ENCODE measurements around the gene DIS3L2.

Gene DIS3L2

DNA sequence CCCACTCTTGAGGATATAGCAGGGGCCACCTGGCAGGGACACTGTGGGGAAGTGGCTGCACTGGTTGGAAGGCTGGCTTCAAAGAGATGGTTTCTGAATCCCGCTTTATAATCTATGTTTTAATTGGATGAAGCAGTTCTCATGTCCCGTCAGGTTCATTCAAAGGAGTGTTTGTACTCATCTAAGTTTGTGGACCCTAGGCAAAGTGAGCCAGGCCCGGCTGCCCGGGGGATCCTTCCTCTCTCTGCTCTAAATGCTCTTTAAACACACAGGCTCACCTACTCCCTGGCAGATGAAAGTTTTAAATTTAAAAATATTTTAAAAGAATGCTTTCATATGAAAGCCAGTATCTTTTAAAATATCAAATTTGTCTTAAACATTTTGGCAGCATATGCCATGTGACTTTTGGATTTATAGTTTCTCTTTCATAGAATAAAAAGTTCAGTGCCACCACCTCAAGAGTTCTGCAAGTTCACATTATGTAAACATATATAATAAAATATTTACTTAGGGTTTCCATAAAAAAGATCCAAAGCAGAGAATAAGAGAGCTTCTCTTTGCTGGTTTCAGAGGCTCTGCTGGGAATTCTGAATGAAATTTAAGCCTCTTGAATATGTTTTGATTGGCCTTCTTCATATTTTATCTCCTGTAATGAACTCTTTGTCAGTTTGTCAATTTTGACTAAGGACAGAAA, 273.6 kb downstream of the DIS3L2 start:
- POLR2A ChIA-PET: no interaction called here

DNA sequence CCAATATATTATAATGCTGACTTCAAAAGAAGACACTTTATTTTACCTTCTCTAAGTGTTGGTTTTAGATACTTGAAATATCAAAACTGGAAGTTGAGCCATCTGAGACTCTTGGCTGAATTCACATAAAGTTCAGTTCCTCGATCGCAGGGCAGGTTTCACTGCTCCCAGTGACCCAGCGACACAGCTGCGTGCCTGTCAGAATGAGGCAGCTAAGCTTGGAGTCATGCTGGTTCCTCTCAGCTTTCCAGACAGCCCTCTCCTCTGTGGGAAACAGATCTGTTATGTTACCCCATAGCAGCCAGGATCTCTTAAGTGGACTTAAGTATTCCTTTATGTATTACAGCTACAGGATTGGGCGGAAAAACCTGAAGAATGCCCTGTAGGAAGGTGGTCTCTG, 274.2 kb downstream of the DIS3L2 start:
- ChIA-PET POLR2A (no interaction called here), CTCF (interaction anchor here (0.7 kb wide), 1 partner anchor 87 kb away, joined by 3 read pairs; no protein-coding TSS in a partner anchor)
- TF ChIP-seq L3MBTL2 (conservative IDR thresholded peaks at IDR 0.05) (0 out of 2 replicates have a peak, but pooled peaks have one; percentile 22), ARNT (IDR thresholded peaks at IDR 0.05) (no peak)
- TF ChIP-seq, protein P1, sequence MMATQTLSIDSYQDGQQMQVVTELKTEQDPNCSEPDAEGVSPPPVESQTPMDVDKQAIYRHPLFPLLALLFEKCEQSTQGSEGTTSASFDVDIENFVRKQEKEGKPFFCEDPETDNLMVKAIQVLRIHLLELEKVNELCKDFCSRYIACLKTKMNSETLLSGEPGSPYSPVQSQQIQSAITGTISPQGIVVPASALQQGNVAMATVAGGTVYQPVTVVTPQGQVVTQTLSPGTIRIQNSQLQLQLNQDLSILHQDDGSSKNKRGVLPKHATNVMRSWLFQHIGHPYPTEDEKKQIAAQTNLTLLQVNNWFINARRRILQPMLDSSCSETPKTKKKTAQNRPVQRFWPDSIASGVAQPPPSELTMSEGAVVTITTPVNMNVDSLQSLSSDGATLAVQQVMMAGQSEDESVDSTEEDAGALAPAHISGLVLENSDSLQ (IDR thresholded peaks at IDR 0.05): peak; percentile 8; the same call in 1 of the 2 replicates
- peak; percentile 24 for DNase-seq (ENCODE audit: extremely low spot score)

More for the DNA sequence above, 273.6 kb downstream of the DIS3L2 start:
- no peak for DNase-seq (ENCODE audit: extremely low spot score)
- CTCF ChIA-PET: no interaction called here
- TF ChIP-seq L3MBTL2 (conservative IDR thresholded peaks at IDR 0.05) (no peak), ELF4 (IDR thresholded peaks at IDR 0.05) (no peak), FOXM1 (IDR thresholded peaks at IDR 0.05; ENCODE audit: borderline replicate concordance) (no peak), SUZ12 (IDR thresholded peaks at IDR 0.05) (no peak)

- TF ChIP-seq FOXM1 (IDR thresholded peaks at IDR 0.05; ENCODE audit: borderline replicate concordance): no peak
- no peak for TF ChIP-seq LEF1 (IDR thresholded peaks at IDR 0.05; ENCODE audit: borderline replicate concordance)
- no peak for TF ChIP-seq NFRKB (IDR thresholded peaks at IDR 0.05)
- no peak for TF ChIP-seq TARDBP (IDR thresholded peaks at IDR 0.05)
- no peak for TF ChIP-seq FOXK2 (IDR thresholded peaks at IDR 0.05)
- TF ChIP-seq SP1 (IDR thresholded peaks at IDR 0.05): no peak
- TF ChIP-seq ARNT (IDR thresholded peaks at IDR 0.05): no peak
- TF ChIP-seq HDGF (IDR thresholded peaks at IDR 0.05; ENCODE audit: borderline replicate concordance): no peak
- no peak for TF ChIP-seq L3MBTL2 (conservative IDR thresholded peaks at IDR 0.05)
- no peak for TF ChIP-seq SUZ12 (IDR thresholded peaks at IDR 0.05)
- no peak for TF ChIP-seq BHLHE40 (IDR thresholded peaks at IDR 0.05; ENCODE audit: borderline replicate concordance)
- TF ChIP-seq ZNF384 (IDR thresholded peaks at IDR 0.05): no peak
- TF ChIP-seq, protein P1 (IDR thresholded peaks at IDR 0.05): no peak
- no peak for TF ChIP-seq ELF4 (IDR thresholded peaks at IDR 0.05)
- TF ChIP-seq CTBP1 (IDR thresholded peaks at IDR 0.05; ENCODE audit: borderline replicate concordance): no peak
- no peak for TF ChIP-seq FOXA1 (IDR thresholded peaks at IDR 0.05)
- POLR2A ChIA-PET: no interaction called here
- no peak for DNase-seq (ENCODE audit: extremely low spot score)
- CTCF ChIA-PET: interaction anchor here (0.7 kb wide), 1 partner anchor 88 kb away, joined by 3 read pairs; no protein-coding TSS in a partner anchor
These were observed 274.7 kb downstream of the DIS3L2 start for GRCh38 chr2:232236200-232236599.

DNA sequence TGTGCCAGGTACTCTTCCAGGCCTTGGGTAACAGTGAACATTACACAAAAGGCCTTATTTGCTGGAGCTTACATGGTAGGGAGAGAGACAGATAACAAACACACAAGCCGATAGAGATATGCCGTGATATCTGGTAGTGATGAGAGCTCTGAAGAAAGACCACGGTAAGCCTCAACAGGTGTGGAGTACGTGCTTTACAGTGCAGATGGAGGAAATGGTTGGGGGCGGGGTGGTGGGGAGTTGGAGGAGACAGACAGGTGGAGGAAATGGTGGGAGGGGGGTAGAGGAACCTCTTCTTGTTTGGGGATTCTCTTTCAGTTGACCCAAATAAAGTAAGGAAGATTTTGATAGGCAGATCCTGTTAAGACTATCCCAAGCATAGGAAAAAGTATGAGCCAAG, 276.0 kb downstream of the DIS3L2 start:
- DNase-seq (ENCODE audit: extremely low spot score): no peak
- TF ChIP-seq LEF1 (IDR thresholded peaks at IDR 0.05; ENCODE audit: borderline replicate concordance): no peak
- ChIA-PET CTCF (interaction anchor here (0.5 kb wide), 1 partner anchor 10 kb away, joined by 3 read pairs; no protein-coding TSS in a partner anchor), POLR2A (no interaction called here)

DNA sequence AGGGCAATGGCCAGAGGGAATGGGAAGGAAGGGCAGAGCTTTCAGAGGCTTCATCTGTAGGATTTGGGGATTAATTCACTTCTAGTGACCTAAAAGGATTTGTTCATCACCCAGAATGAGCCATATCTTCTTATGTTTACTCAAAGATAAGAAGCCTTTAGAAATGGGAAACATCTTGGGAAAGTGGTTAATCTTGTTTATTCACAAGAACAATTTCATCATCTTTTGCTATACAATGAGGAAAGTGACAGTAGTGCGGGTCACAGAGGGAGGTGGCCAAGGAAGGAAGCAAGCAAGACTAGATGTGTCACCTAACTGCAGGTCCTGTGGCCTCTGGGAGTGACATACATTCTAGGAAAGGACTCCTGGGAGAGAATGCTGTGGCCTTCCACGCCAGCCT, 276.6 kb downstream of the DIS3L2 start:
- ChIA-PET CTCF (interaction anchor here (0.5 kb wide), 1 partner anchor 10 kb away, joined by 3 read pairs; no protein-coding TSS in a partner anchor), POLR2A (no interaction called here)
- TF ChIP-seq FOXA1 (IDR thresholded peaks at IDR 0.05) (no peak), BHLHE40 (IDR thresholded peaks at IDR 0.05; ENCODE audit: borderline replicate concordance) (no peak), ZNF384 (IDR thresholded peaks at IDR 0.05) (no peak), LEF1 (IDR thresholded peaks at IDR 0.05; ENCODE audit: borderline replicate concordance) (no peak), HDGF (IDR thresholded peaks at IDR 0.05; ENCODE audit: borderline replicate concordance) (no peak), SUZ12 (IDR thresholded peaks at IDR 0.05) (no peak), TARDBP (IDR thresholded peaks at IDR 0.05) (no peak)
- TF ChIP-seq, protein P1 (IDR thresholded peaks at IDR 0.05): no peak
- DNase-seq (ENCODE audit: extremely low spot score): no peak

DNA sequence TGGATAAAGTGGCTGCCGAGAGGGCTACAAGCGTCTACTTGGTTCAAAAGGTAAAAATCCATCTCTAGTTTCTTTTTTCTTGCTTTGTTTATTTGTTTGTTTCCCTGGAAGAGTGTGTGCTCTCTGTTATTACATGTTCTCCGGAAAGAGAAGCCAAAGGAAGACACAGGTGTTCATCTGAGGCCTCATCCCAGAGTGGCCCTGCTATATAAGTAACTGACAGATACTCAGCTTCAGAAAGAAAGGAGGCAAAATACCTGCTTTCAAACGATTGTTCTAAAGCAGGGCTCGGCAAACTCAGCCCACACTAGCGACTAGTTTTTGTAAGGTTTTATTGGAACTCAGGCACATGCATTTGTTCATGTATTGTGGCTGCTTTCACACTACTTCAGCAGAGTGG, 277.1 kb downstream of the DIS3L2 start:
- no peak for DNase-seq (ENCODE audit: extremely low spot score)
- CTCF ChIA-PET: no interaction called here
- POLR2A ChIA-PET: no interaction called here
- TF ChIP-seq FOXA1 (IDR thresholded peaks at IDR 0.05): no peak

DNA sequence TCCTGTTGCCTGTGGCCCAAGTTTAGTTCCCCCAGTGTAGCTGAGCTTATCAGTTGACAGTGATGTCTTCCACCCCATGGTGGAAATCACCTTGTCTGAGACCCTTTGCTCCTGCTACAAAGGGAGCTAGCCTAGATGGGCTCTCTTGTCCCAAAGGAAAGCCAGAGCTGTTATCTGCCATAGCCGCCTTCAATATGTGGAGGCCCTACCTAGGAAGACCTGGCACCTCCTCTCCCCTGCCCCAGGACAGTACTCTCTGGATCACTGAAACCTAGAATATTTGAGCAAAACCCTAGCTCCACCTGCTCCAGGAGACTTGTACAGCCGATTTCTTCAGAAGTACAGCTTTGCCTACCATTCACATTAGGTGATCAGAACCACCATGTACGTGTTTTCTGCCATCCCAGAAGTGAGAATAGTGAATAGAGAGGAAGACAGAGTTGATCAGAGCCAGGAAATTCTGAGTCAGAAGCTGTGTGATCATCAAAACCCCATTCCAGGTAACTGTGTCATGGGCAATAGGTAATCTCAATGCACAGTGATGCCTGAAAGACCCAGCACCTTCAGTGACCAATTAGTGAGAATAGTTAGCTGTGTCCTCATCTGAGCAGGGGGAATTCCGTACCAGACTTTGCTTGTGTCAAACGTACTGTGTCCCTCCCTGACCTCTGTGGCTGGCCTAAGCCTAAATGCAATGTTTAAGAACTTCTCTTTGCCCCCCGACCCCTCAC, 278.6 kb downstream of the DIS3L2 start:
- CTCF ChIA-PET: interaction anchor here (0.6 kb wide), 1 partner anchor 9 kb away, joined by 3 read pairs; no protein-coding TSS in a partner anchor
- TF ChIP-seq, protein P1 (IDR thresholded peaks at IDR 0.05): no peak
- no peak for TF ChIP-seq ELF4 (IDR thresholded peaks at IDR 0.05)
- TF ChIP-seq L3MBTL2 (conservative IDR thresholded peaks at IDR 0.05): no peak
- TF ChIP-seq FOXM1 (IDR thresholded peaks at IDR 0.05; ENCODE audit: borderline replicate concordance): no peak
- POLR2A ChIA-PET: no interaction called here
- DNase-seq (ENCODE audit: extremely low spot score): no peak

Measured in HEK293T (cell line).